AG04449 (cell line): Measurements from ENCODE around the gene DNAL4.

Source experiments
- CTCF ChIA-PET: fragments of 350-600 bp; formaldehyde crosslinking; extraction: SDS; loops from one replicate; lab custom pipeline; 2021; ENCODE audit warnings: antibody characterized with exemption; lab: Yijun Ruan, JAX
- POLR2A ChIA-PET: fragments of 400-600, 350-600 bp; formaldehyde crosslinking; extraction: SDS; loops from one replicate; lab custom pipeline; 2020; ENCODE audit warnings: antibody characterized with exemption, inconsistent platforms; lab: Yijun Ruan, JAX
- DNase-seq: peaks from one replicate; pipeline ENCODE4 v3.0.0-alpha.2; 2010; ENCODE audit warnings: low read depth, low spot score
- H3K4me3 ChIP-seq: 2 replicates; pipeline ENCODE4 v1.5.1; 2011; ENCODE audit warnings: low read depth, mild to moderate bottlenecking, control low read depth, low read length
- TF ChIP-seq, protein P1 (sequence below): IDR thresholded peaks from one replicate; pipeline ENCODE4 v1.5.1; 2011; ENCODE audit warnings: mild to moderate bottlenecking, moderate library complexity, low read length, control low read depth, inconsistent platforms; ENCODE audit not compliant: insufficient read depth; ENCODE audit errors: missing control alignments

Gene DNAL4

GRCh38 chr22:38795569-38795968, 1.6 kb upstream of the DNAL4 start:
- ChIA-PET CTCF (interaction anchor here (1.2 to 5.6 kb wide), 2 partner anchors 11 to 27 kb away, joined by 3 to 29 read pairs; no protein-coding TSS in a partner anchor), POLR2A (no interaction called here)
- TF ChIP-seq, protein P1, sequence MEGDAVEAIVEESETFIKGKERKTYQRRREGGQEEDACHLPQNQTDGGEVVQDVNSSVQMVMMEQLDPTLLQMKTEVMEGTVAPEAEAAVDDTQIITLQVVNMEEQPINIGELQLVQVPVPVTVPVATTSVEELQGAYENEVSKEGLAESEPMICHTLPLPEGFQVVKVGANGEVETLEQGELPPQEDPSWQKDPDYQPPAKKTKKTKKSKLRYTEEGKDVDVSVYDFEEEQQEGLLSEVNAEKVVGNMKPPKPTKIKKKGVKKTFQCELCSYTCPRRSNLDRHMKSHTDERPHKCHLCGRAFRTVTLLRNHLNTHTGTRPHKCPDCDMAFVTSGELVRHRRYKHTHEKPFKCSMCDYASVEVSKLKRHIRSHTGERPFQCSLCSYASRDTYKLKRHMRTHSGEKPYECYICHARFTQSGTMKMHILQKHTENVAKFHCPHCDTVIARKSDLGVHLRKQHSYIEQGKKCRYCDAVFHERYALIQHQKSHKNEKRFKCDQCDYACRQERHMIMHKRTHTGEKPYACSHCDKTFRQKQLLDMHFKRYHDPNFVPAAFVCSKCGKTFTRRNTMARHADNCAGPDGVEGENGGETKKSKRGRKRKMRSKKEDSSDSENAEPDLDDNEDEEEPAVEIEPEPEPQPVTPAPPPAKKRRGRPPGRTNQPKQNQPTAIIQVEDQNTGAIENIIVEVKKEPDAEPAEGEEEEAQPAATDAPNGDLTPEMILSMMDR, result no peak
- DNase-seq, result no peak
- no peak overlapping the region for H3K4me3 ChIP-seq

GRCh38 chr22:38793317-38793716, 626 bp downstream of the DNAL4 start:
- POLR2A ChIA-PET, result no interaction called here
- no peak for DNase-seq
- TF ChIP-seq, protein P1, result no peak

DNA sequence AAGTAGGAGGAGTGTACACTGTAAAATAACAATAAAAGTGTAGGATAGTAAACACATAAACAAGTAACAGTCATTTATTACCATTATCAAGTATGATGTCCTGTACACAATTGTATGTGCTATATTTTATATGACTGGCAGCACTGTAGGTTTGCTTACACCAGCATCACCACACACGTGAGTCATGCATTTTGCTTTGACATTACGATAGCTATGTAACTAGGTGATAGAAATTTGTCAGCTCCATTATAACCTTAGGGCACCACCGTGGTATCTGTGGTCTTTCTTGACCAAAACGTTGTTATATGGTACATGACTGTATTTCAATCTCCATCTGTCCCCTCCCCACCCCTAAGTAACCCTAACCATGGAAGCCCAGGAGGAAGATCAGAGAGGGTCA, 1.1 kb downstream of the DNAL4 start:
- POLR2A ChIA-PET, result no interaction called here
- TF ChIP-seq, protein P1, result no peak
- H3K4me3 ChIP-seq, result peak overlapping the region; percentile 66
- DNase-seq, result no peak
- CTCF ChIA-PET, result interaction anchor here (1.2 to 5.6 kb wide), 3 partner anchors 10 to 50 kb away, joined by 3 to 29 read pairs (median 4); no protein-coding TSS in a partner anchor

More at GRCh38 chr22:38793317-38793716, 626 bp downstream of the DNAL4 start:
- peak overlapping the region; percentile 66 for H3K4me3 ChIP-seq
- CTCF ChIA-PET, result interaction anchor here (5.6 kb wide), 1 partner anchor 25 kb away, joined by 29 read pairs; no protein-coding TSS in a partner anchor

GRCh38 chr22:38789606-38790005, 4.3 kb downstream of the DNAL4 start:
- ChIA-PET POLR2A (no interaction called here), CTCF (interaction anchor here (10.8 kb wide), 1 partner anchor 21 kb away, joined by 137 read pairs; no protein-coding TSS in a partner anchor)
- DNase-seq, result no peak

DNA sequence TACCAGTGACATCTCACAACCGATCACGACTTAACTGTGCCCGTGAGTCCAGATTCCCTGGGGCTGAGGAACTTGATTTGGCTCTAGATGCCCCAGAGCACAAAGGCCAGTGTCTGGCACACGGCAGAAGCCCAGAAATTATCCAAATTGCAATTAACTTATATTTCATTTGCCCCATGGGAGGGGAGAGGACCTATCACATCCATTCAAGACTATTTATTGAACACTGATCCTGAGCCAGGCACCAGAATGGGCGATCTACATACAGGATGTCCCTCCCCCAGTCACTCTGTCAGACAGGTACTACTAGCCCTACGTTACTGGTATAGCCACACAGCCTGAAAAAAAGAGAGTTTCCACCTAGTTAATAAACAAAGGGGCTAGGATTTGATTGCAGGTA, 5.1 kb downstream of the DNAL4 start:
- TF ChIP-seq, protein P1, result no peak
- POLR2A ChIA-PET, result interaction anchor here (0.5 kb wide), 1 partner anchor 731 kb away, joined by 3 read pairs; no protein-coding TSS in a partner anchor
- CTCF ChIA-PET, result interaction anchor here (1.8 to 10.8 kb wide), 2 partner anchors 21 to 83 kb away, joined by 5 to 137 read pairs; no protein-coding TSS in a partner anchor
- H3K4me3 ChIP-seq, result no peak overlapping the region
- no peak for DNase-seq

More at GRCh38 chr22:38789606-38790005, 4.3 kb downstream of the DNAL4 start:
- H3K4me3 ChIP-seq, result no peak overlapping the region
- TF ChIP-seq, protein P1, result no peak

- ChIA-PET CTCF (interaction anchor here (1.8 to 10.8 kb wide), 2 partner anchors 20 to 83 kb away, joined by 5 to 137 read pairs; no protein-coding TSS in a partner anchor), POLR2A (interaction anchor here (0.5 kb wide), 1 partner anchor 732 kb away, joined by 3 read pairs; no protein-coding TSS in a partner anchor)
- DNase-seq, result peak; percentile 77
- TF ChIP-seq, protein P1, result no peak
- no peak overlapping the region for H3K4me3 ChIP-seq
Measured at GRCh38 chr22:38788021-38788816, 5.7 kb downstream of the DNAL4 start.
